GM12892 (cell line): ENCODE results near the gene USP36.

Experiments
- DNase-seq: peaks from one replicate; pipeline ENCODE4 v3.0.0; 2011; ENCODE audit not compliant: insufficient read length
- FAIRE-seq: peaks from 2 replicates; lab custom pipeline; 2011; peaks lifted over from hg19 to GRCh38; lab: Jason Lieb, UNC
- POLR2A ChIP-seq: IDR thresholded peaks from 2 replicates; pipeline ENCODE4 v1.6.1; 2011; ENCODE audit warnings: low read depth, low read length, control low read depth
- POLR2AphosphoS5 ChIP-seq: IDR thresholded peaks from 2 replicates; pipeline ENCODE4 v1.6.1; 2011; ENCODE audit warnings: low read depth, low read length, control low read depth
- TAF1 ChIP-seq: IDR thresholded peaks from 2 replicates; pipeline ENCODE4 v1.6.1; 2011; ENCODE audit warnings: low read depth, mild to moderate bottlenecking, control low read depth, low read length, borderline replicate concordance

USP36 gene

DNA sequence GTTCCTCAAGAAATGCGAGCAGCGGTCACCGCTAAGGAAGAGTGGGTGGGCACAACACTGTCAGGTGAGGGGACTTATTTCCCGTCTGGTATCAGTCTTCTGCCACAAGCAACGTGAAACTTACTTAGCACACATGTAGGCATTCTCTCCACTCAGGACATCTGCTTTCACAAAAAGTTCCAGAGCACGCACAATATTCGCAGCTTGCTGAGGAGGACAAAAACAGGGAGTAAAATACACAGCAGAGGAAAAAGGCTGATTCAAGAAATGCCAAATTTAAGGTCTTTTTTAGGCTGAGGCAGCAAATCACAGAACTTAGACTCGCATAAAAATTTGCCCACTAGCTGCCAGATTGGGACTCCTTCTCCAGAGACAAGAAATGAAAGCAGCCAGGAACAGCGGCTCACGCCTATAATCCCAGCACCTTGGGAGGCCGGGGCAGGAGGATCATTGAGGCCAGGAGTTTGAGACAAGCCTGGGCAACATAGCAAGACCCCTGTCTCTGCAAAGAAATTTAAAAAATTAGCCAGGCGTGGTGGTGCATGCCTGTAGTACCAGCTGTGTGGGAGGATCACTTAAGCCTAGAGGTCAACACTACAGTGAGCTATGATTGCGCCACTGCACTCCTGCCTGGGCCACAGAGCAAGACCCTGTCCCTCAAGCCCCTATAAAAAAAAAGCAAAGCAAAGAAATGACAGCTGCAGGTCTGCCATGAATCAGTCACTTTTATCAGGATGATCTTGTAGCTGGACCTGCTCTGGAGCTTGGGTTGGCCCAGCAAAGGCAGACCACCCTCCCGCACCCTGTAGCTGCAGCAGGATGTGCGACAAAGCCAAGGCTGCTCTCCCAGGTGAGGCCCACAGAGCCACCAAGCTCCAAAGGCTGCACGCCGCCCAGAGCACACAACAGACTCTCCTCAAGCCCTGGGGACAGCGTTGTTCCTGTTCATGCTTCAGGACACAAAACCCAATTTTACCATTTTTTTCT, 20.5 kb downstream of the USP36 start:
- FAIRE-seq (no peak), DNase-seq (no peak)
- TF ChIP-seq TAF1 (no peak), POLR2A (no peak), POLR2AphosphoS5 (no peak; the same call in 1 of the 2 replicates)

GRCh38 chr17:78819402-78819801, 21.2 kb downstream of the USP36 start:
- TF ChIP-seq TAF1 (no peak), POLR2A (no peak)
- no peak for DNase-seq
- no peak for FAIRE-seq

GRCh38 chr17:78818932-78819331, 21.7 kb downstream of the USP36 start:
- no peak for DNase-seq
- TF ChIP-seq POLR2AphosphoS5 = no peak
- no peak for TF ChIP-seq POLR2A
- no peak for TF ChIP-seq TAF1
- FAIRE-seq = no peak

DNA sequence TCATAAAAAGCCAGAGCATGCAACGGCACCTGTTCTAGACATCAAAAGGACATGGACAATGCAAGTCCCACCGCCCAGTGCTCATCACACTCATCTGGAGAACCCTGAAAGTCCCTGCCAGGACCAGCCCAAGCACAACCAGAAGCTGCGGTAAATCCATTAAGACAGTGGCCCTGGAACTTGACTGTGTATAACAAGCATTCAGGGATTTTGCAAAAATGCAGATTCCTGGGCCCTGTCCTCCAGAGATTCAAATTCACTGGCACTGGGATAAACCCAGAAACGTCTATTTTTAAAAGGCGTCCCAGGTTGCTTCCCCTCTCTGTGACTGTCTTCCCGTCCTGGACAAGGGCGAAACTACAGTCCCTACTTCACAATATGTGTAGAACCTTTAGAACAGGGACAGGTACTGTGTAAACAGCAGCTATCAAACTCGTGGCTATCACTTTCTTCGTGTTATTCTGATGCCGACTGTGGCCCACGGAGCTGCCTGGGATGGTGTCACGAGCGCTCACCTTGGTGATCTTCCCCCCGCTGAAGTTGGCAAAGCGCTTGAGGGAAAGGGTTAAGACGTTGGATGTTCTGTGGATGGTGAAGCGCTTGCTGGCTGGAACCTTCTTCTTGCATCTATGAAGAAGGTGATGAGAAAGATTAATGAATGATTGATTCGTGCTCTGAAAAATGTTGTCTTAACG, 22.3 kb downstream of the USP36 start:
- FAIRE-seq = no peak

GRCh38 chr17:78817123-78817522, 23.5 kb downstream of the USP36 start:
- TF ChIP-seq POLR2AphosphoS5 = no peak
- TF ChIP-seq TAF1 = no peak
- TF ChIP-seq POLR2A = no peak
- FAIRE-seq (no peak), DNase-seq (no peak)

More for the DNA sequence above, 22.3 kb downstream of the USP36 start:
- DNase-seq = no peak
- TF ChIP-seq POLR2A = no peak
- TF ChIP-seq TAF1 = no peak
- no peak for TF ChIP-seq POLR2AphosphoS5

DNA sequence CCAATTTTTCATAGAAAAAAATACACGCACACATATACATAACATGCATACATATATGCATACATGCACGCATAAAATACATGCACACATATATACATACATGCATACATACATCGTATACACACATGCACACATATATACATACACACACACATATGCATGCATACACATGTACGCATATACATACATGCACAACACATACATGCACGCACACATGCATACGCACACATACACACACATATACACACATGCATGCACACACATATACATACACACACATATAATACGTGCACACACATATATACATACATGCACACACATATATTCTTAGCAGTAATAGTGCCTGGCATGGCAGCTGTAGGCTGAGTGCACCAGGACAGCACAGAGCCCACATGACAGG, 24.9 kb downstream of the USP36 start:
- TF ChIP-seq TAF1 (no peak), POLR2A (no peak), POLR2AphosphoS5 (no peak)
- FAIRE-seq (no peak), DNase-seq (no peak)

- FAIRE-seq (no peak), DNase-seq (no peak)
- TF ChIP-seq POLR2AphosphoS5 (no peak), POLR2A (no peak), TAF1 (no peak)
These were observed 27.8 kb downstream of the USP36 start for GRCh38 chr17:78812855-78813254.

GRCh38 chr17:78808163-78808562, 32.5 kb downstream of the USP36 start:
- FAIRE-seq = no peak
- DNase-seq = no peak
- TF ChIP-seq TAF1 = no peak
- no peak for TF ChIP-seq POLR2AphosphoS5
- no peak for TF ChIP-seq POLR2A

- FAIRE-seq (no peak), DNase-seq (no peak)
- no peak for TF ChIP-seq POLR2AphosphoS5
- TF ChIP-seq POLR2A = no peak
- TF ChIP-seq TAF1 = no peak
These were observed 34.2 kb downstream of the USP36 start for GRCh38 chr17:78806451-78806850.

- TF ChIP-seq POLR2A (no peak), TAF1 (no peak), POLR2AphosphoS5 (no peak)
- no peak for DNase-seq
- no peak for FAIRE-seq
These were observed 35.3 kb downstream of the USP36 start for GRCh38 chr17:78805301-78805700.

- no peak for FAIRE-seq
- DNase-seq = no peak
- TF ChIP-seq POLR2A = no peak
- TF ChIP-seq TAF1 = no peak
- TF ChIP-seq POLR2AphosphoS5 = no peak
These were observed 35.8 kb downstream of the USP36 start for GRCh38 chr17:78804777-78805176.
